ENCODE data around the gene MSL1. TPM values are rescaled to one million over a fixed set of nuclear protein-coding genes. Genes with fewer than 3 reads are reported as not detected.

Gene MSL1
- total and polyA plus RNA-seq, 2 of the 13 experiments (the other 11 are each of a cell fraction or from before 2014, with no cell fraction given) = 63.8 to 88.5 TPM

DNA sequence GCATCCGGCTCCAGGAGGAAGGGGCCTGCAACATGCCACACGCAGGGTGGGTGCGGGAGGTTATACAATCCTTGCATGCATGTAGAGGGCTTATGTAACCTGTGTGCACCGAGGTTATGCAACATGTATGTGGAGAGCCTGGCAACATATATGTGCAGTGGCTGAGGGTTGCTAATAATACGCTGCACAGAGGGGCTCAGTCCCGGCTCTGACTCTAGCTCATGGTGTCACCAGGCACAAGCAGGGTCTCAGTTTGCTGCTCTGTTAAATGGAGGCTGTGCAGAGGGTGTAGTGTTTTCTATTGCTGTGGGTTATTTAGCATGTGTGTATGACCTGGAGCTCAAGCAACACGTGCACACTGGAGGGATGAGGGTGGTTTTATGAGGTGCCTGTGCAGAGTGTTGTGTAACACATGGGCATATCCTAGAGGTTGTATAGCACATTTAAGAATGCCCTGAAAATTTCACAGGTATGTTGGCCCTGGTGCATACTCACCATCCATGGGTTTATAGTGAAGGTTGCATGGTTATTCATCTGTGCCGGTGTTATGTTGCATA is 45.8 kb upstream of the MSL1 start (continued):
- no peak for TF ChIP-seq SKIL (CRISPR knock-in tag; IDR thresholded peaks at IDR 0.05; ENCODE audit: borderline replicate concordance)
- TF ChIP-seq ZMYM4 (CRISPR knock-in tag; IDR thresholded peaks at IDR 0.05) = no peak
- no peak for TF ChIP-seq KLF15 (CRISPR knock-in tag; IDR thresholded peaks at IDR 0.05; ENCODE audit: borderline replicate concordance)
- peak; percentile 4; the same call in 1 of the 2 replicates for TF ChIP-seq RXRB (CRISPR knock-in tag; IDR thresholded peaks at IDR 0.05; ENCODE audit: borderline replicate concordance)
- TF ChIP-seq FOXM1 (CRISPR knock-in tag; IDR thresholded peaks at IDR 0.05) = no peak
- TF ChIP-seq MLLT10 (CRISPR knock-in tag; IDR thresholded peaks at IDR 0.05) = no peak
- TF ChIP-seq NBN (conservative IDR thresholded peaks at IDR 0.05) = no peak
- TF ChIP-seq ZNF670 (CRISPR knock-in tag; IDR thresholded peaks at IDR 0.05; ENCODE audit: borderline replicate concordance) = no peak
- no peak for TF ChIP-seq GATAD2A (CRISPR knock-in tag; IDR thresholded peaks at IDR 0.05)
- no peak for TF ChIP-seq MXD4 (CRISPR knock-in tag; IDR thresholded peaks at IDR 0.05)
- no peak for TF ChIP-seq PPARG (CRISPR knock-in tag; conservative IDR thresholded peaks at IDR 0.05)
- TF ChIP-seq BCL3 (CRISPR knock-in tag; IDR thresholded peaks at IDR 0.05) = peak; percentile 46; the same call in 1 of the 2 replicates
- TF ChIP-seq ONECUT2 (CRISPR knock-in tag; IDR thresholded peaks at IDR 0.05) = no peak
- TF ChIP-seq CENPX (CRISPR knock-in tag; IDR thresholded peaks at IDR 0.05) = no peak
- 0 out of 2 replicates have a peak, but pooled peaks have one; percentile 29 for TF ChIP-seq ZNF589 (CRISPR knock-in tag; conservative IDR thresholded peaks at IDR 0.05)
- peak; percentile 53; the same call in 1 of the 2 replicates for TF ChIP-seq ZNF564 (CRISPR knock-in tag; IDR thresholded peaks at IDR 0.05)
- no peak for TF ChIP-seq ZBTB40 (IDR thresholded peaks at IDR 0.05)
- TF ChIP-seq ZBTB40 (CRISPR knock-in tag; IDR thresholded peaks at IDR 0.05) = no peak; the same call in 1 of the 2 replicates
- TF ChIP-seq KDM5B (CRISPR knock-in tag; IDR thresholded peaks at IDR 0.05; ENCODE audit: borderline replicate concordance) = no peak
- no peak for TF ChIP-seq PHF21A (CRISPR knock-in tag; IDR thresholded peaks at IDR 0.05)
